Right lobe of liver (tissue), 6 donors: Measurements from ENCODE around the gene BRD3. TPM values are rescaled to one million over a fixed set of nuclear protein-coding genes. Genes with fewer than 3 reads are reported as not detected.

Source experiments
- ATAC-seq, 4 donors: fragments of 200-7000 bp; cut with Tn5 transposase; one replicate each; pipeline ENCODE4 v1.9.1; 2020; ENCODE audit warnings: mild to moderate bottlenecking in 4 of 4, moderate library complexity in 4 of 4
- DNase-seq, 3 donors: peaks; one replicate each; pipeline ENCODE4 v3.0.0-alpha.2; 2020
- H3K27ac ChIP-seq, 3 donors: fragments of 200-600 bp; one replicate each; pipeline ENCODE4 v1.8.0; 2022
- H3K27me3 ChIP-seq, 2 donors: fragments of 200-600 bp; one replicate each; pipeline ENCODE4 v1.8.0; 2022
- H3K36me3 ChIP-seq, 4 donors: fragments of 200-600 bp; sonication (generic) in 1 of 4; one replicate each; pipeline versions ENCODE4 v1.5.1 to v1.8.0; 2017 to 2022; ENCODE audit warnings: control low read depth in 1 of 4
- H3K4me1 ChIP-seq, 4 donors: fragments of 200-600 bp; sonication (generic) in 1 of 4; one replicate each; pipeline versions ENCODE4 v1.5.1 to v1.8.0; 2017 to 2022; ENCODE audit warnings: control low read depth in 1 of 4
- H3K4me3 ChIP-seq, 3 donors: fragments of 200-600 bp; one replicate each; pipeline ENCODE4 v1.8.0; 2022
- H3K9me3 ChIP-seq, 4 donors: fragments of 200-600 bp; sonication (generic) in 1 of 4; one replicate each; pipeline versions ENCODE4 v1.5.1 to v1.8.0; 2017 to 2022; ENCODE audit warnings: control low read depth in 1 of 4
- POLR2A ChIP-seq: fragments of 450-650 bp; IDR thresholded peaks from one replicate; pipeline ENCODE4 v1.6.1; 2017; ENCODE audit warnings: antibody characterized with exemption, mild to moderate bottlenecking
- whole genome bisulfite sequencing: methylation state at CpG from one replicate; pipeline ENCODE4 v1.1.6; 2018; ENCODE audit warnings: low coverage, low lambda C conversion rate; ENCODE audit not compliant: insufficient coverage; ENCODE audit errors: missing lambda C conversion rate; 5-methylcytosine and 5-hydroxymethylcytosine counted together
- intact Hi-C, 2 donors: fragments of 100-400 bp; cut with DNase I; formaldehyde crosslinking; loops; one replicate each; pipeline versions ENCODE4 v1.11.2 to v1.14.1; 2022
- total RNA-seq, 6 experiments: library from RNA; depleted of rRNA in 2 of 6; stranded (reverse); fragments of >200 nt in 2 of 6; fragmentation: NEBNext Ultra II Directional in 3 of 6; extraction: Animal tissue kit (Norgen Biotek cat#: 25700) in 3 of 6; gene quantifications; one replicate each; pipeline versions ENCODE4 v1.1.0 to v1.2.4, GENCODE V29; 2016 to 2023
- TF ChIP-seq, protein P1 (sequence below), 4 donors: fragments of 200-600 bp in 3 of 4; fragments of 450-650 bp in 1 of 4; IDR thresholded peaks; one replicate each; pipeline versions ENCODE4 v1.5.1 to v1.8.0; 2016 to 2022; ENCODE audit warnings: antibody characterized with exemption in 4 of 4, mild to moderate bottlenecking in 2 of 4
- donor health status: DM: no; HTN: yes; CAD: no.
- donor health status: DM: no; HTN: no; CAD: no.
- donor health status: DM: no; HTN: no; CAD: no.
- donor health status: DM: no; HTN: yes; CAD: no.
- donor health status: DM: no; HTN: yes; CAD: no.

Gene BRD3
- total RNA-seq, 6 experiments from 2014 or later = 10.7 to 25.4 (median 21.1) TPM

- Histone ChIP-seq H3K27me3 (no peaks in the 10 kb centered on the region), H3K36me3 (no peaks in the 10 kb centered on the region), H3K4me1 (peaks cover 0 to 53% (median 23%) of the 10 kb centered on the region in 4 donors), H3K4me3 (no peak overlapping the region), H3K27ac (no peak overlapping the region), H3K9me3 (no peaks in the 10 kb centered on the region)
- TF ChIP-seq, protein P1, sequence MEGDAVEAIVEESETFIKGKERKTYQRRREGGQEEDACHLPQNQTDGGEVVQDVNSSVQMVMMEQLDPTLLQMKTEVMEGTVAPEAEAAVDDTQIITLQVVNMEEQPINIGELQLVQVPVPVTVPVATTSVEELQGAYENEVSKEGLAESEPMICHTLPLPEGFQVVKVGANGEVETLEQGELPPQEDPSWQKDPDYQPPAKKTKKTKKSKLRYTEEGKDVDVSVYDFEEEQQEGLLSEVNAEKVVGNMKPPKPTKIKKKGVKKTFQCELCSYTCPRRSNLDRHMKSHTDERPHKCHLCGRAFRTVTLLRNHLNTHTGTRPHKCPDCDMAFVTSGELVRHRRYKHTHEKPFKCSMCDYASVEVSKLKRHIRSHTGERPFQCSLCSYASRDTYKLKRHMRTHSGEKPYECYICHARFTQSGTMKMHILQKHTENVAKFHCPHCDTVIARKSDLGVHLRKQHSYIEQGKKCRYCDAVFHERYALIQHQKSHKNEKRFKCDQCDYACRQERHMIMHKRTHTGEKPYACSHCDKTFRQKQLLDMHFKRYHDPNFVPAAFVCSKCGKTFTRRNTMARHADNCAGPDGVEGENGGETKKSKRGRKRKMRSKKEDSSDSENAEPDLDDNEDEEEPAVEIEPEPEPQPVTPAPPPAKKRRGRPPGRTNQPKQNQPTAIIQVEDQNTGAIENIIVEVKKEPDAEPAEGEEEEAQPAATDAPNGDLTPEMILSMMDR (IDR thresholded peaks at IDR 0.05) = no peak
- TF ChIP-seq POLR2A = no peak
- 77% methylated on average over 7 of the region's 25 CpGs for WGBS
- DNase-seq = peak; percentile 15 to 42 (median 42)
- intact Hi-C loops = no loop called here
- ATAC-seq = no peak
Measured at GRCh38 chr9:133980864-133981588, 86.8 kb downstream of the BRD3 start.

Other genes starting within 250 kb of the BRD3 start
- 10 to 100 TPM; 30.1 to 44.3 (median 34.9) TPM for gene VAV2, start 75.7 kb downstream of the BRD3 start, total RNA-seq
- 1 to 10 TPM; 3.2 to 8.1 (median 5.9) TPM for gene BRD3OS, start 42.5 kb downstream of the BRD3 start, total RNA-seq
- gene WDR5, start 68.1 kb upstream of the BRD3 start, total RNA-seq = 10 to 100 TPM; 16.6 to 24.0 (median 19.9) TPM
- 10 to 100 TPM in 4 of 6 experiments, not detected in 2; 17.4 to 91.1 (median 42.6) TPM for gene RNU6ATAC, start 96.5 kb upstream of the BRD3 start, total RNA-seq